Measurements from ENCODE around the gene OLA1. TPM values are rescaled to one million over a fixed set of nuclear protein-coding genes. Genes with fewer than 3 reads are reported as not detected.
A peak's percentile ranks its signal among the peaks of the same experiment; 100 is the strongest.

The OLA1 gene
- total RNA-seq, 1 donor from 2014 or later, result 323 TPM

- Histone ChIP-seq H3F3A (ENCODE audit: low read depth) (peaks cover 5% of the 10 kb centered on the region), H4K20me1 (ENCODE audit: low read depth) (no peaks in the 10 kb centered on the region), H3K9me3 (ENCODE audit: low read depth) (no peaks in the 10 kb centered on the region), H3K27ac (peak overlapping the region; percentile 62), H2AFZ (replicated peaks) (no peak overlapping the region), H3K4me1 (peaks cover 11% of the 10 kb centered on the region), H3K4me3 (no peak overlapping the region), H3K79me2 (ENCODE audit: low read depth) (no peaks in the 10 kb centered on the region), H3K27me3 (no peaks in the 10 kb centered on the region), H3K36me3 (no peaks in the 10 kb centered on the region), H3K4me2 (no peak overlapping the region), H3K9ac (no peak overlapping the region)
- TF ChIP-seq EZH2 (IDR thresholded peaks at IDR 0.05) (no peak), EZH2phosphoT487 (IDR thresholded peaks at IDR 0.05) (no peak)
- TF ChIP-seq, protein P1, sequence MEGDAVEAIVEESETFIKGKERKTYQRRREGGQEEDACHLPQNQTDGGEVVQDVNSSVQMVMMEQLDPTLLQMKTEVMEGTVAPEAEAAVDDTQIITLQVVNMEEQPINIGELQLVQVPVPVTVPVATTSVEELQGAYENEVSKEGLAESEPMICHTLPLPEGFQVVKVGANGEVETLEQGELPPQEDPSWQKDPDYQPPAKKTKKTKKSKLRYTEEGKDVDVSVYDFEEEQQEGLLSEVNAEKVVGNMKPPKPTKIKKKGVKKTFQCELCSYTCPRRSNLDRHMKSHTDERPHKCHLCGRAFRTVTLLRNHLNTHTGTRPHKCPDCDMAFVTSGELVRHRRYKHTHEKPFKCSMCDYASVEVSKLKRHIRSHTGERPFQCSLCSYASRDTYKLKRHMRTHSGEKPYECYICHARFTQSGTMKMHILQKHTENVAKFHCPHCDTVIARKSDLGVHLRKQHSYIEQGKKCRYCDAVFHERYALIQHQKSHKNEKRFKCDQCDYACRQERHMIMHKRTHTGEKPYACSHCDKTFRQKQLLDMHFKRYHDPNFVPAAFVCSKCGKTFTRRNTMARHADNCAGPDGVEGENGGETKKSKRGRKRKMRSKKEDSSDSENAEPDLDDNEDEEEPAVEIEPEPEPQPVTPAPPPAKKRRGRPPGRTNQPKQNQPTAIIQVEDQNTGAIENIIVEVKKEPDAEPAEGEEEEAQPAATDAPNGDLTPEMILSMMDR (IDR thresholded peaks at IDR 0.05), result no peak
- H3K27me3 Mint-ChIP-seq (ENCODE audit: insufficient read depth, low read depth), result no peaks in the 10 kb centered on the region
- DNase-seq (ENCODE audit: low spot score), result no peak
- no peak overlapping the region for H3K4me3 Mint-ChIP-seq
- no peak overlapping the region for H3K27ac Mint-ChIP-seq
- peaks cover 5% of the 10 kb centered on the region for H3K4me1 Mint-ChIP-seq
- peaks cover 15% of the 10 kb centered on the region for H3K9me3 Mint-ChIP-seq
- peaks cover 34% of the 10 kb centered on the region for H3K36me3 Mint-ChIP-seq
Measured at GRCh38 chr2:174090476-174090875, 157.9 kb downstream of the OLA1 start.

GRCh38 chr2:174088706-174089460 lies 159.4 kb downstream of the OLA1 start:
- H3K4me3 Mint-ChIP-seq, result no peak overlapping the region
- no peak overlapping the region for H3K4me3 ChIP-seq
- peaks cover 16% of the 10 kb centered on the region for H3K4me1 ChIP-seq
- no peak for TF ChIP-seq EZH2phosphoT487 (IDR thresholded peaks at IDR 0.05)
- TF ChIP-seq, protein P1 (IDR thresholded peaks at IDR 0.05), result no peak
- TF ChIP-seq EZH2 (IDR thresholded peaks at IDR 0.05), result no peak
- no peaks in the 10 kb centered on the region for H3K79me2 ChIP-seq (ENCODE audit: low read depth)
- no peak overlapping the region for H3K9ac ChIP-seq
- H3K36me3 Mint-ChIP-seq, result peaks cover 27% of the 10 kb centered on the region
- DNase-seq (ENCODE audit: low spot score), result no peak
- H3K27me3 ChIP-seq, result no peaks in the 10 kb centered on the region
- no peaks in the 10 kb centered on the region for H4K20me1 ChIP-seq (ENCODE audit: low read depth)
- H3K36me3 ChIP-seq, result no peaks in the 10 kb centered on the region
- no peak overlapping the region for H3K27ac Mint-ChIP-seq
- peaks cover 15% of the 10 kb centered on the region for H3K9me3 Mint-ChIP-seq
- H3F3A ChIP-seq (ENCODE audit: low read depth), result peaks cover 7% of the 10 kb centered on the region
- no peaks in the 10 kb centered on the region for H3K9me3 ChIP-seq (ENCODE audit: low read depth)
- H3K4me2 ChIP-seq, result no peak overlapping the region
- H3K27me3 Mint-ChIP-seq (ENCODE audit: insufficient read depth, low read depth), result no peaks in the 10 kb centered on the region
- no peak overlapping the region for H2AFZ ChIP-seq (replicated peaks)
- no peak overlapping the region for H3K27ac ChIP-seq
- peaks cover 13% of the 10 kb centered on the region for H3K4me1 Mint-ChIP-seq

DNA sequence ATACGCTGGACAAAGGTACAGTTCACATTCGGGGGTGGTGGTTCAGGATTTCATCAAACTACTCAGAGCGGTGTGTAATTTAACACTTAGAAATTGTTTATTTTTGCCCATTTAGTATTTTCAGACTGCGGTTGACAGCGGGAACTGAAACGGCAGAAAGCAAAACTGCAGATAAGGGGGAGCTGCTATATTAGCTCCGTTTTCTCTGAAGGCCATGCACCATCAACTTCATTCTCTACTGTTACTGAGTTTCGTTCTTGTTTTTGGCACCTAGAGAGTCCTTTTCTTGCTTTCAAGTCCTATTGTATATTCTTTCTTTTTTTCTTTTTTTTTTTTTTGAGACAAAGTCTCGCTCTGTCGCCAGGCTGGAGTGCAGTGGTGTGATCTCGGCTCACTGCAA lies 161.6 kb downstream of the OLA1 start:
- H3K36me3 ChIP-seq, result no peaks in the 10 kb centered on the region
- no peak overlapping the region for H2AFZ ChIP-seq (replicated peaks)
- no peak overlapping the region for H3K27ac ChIP-seq
- no peaks in the 10 kb centered on the region for H4K20me1 ChIP-seq (ENCODE audit: low read depth)
- TF ChIP-seq EZH2 (IDR thresholded peaks at IDR 0.05) (no peak), EZH2phosphoT487 (IDR thresholded peaks at IDR 0.05) (no peak)
- TF ChIP-seq, protein P1 (IDR thresholded peaks at IDR 0.05), result no peak
- Mint-ChIP-seq H3K27ac (no peak overlapping the region), H3K4me1 (peaks cover 29% of the 10 kb centered on the region), H3K4me3 (no peak overlapping the region), H3K36me3 (peaks cover 24% of the 10 kb centered on the region), H3K9me3 (peaks cover 15% of the 10 kb centered on the region), H3K27me3 (ENCODE audit: insufficient read depth, low read depth) (no peaks in the 10 kb centered on the region)
- H3F3A ChIP-seq (ENCODE audit: low read depth), result peaks cover 12% of the 10 kb centered on the region
- H3K79me2 ChIP-seq (ENCODE audit: low read depth), result no peaks in the 10 kb centered on the region
- no peak overlapping the region for H3K4me3 ChIP-seq
- peaks cover 31% of the 10 kb centered on the region for H3K4me1 ChIP-seq
- no peak overlapping the region for H3K9ac ChIP-seq
- DNase-seq (ENCODE audit: low spot score), result no peak
- H3K4me2 ChIP-seq, result no peak overlapping the region
- no peaks in the 10 kb centered on the region for H3K27me3 ChIP-seq
- H3K9me3 ChIP-seq (ENCODE audit: low read depth), result no peaks in the 10 kb centered on the region

Measured in neural progenitor cell (in vitro differentiated cells).